Measurements from ENCODE around the gene SALL2. TPM values are rescaled to one million over a fixed set of nuclear protein-coding genes. Genes with fewer than 3 reads are reported as not detected.

The SALL2 gene
- total and polyA plus RNA-seq, 4 donors: 0.49 to 2.9 (median 0.78) TPM

- H3K27me3 ChIP-seq (ENCODE audit: control insufficient read depth in 4 of 4, insufficient read depth in 4 of 4, low read length in 3 of 4): peaks cover 0 to 13% (median 2%) of the 10 kb centered on the region in 4 donors
- H3K27ac ChIP-seq (ENCODE audit: low read depth in 1 of 2, low read length in 2 of 2): no peak overlapping the region
- WGBS: 80% methylated on average over 4 of the region's 4 CpGs
- H3K4me1 ChIP-seq (ENCODE audit: control insufficient read depth in 4 of 4, insufficient read depth in 4 of 4, low read length in 3 of 4): peaks cover 0 to 2% (median 0%) of the 10 kb centered on the region in 4 donors
- DNase-seq (ENCODE audit: low spot score): no peak
- TF ChIP-seq RAD21 (IDR thresholded peaks at IDR 0.05) (no peak), YY1 (IDR thresholded peaks at IDR 0.05) (no peak), SP1 (IDR thresholded peaks at IDR 0.05) (no peak), JUND (IDR thresholded peaks at IDR 0.05) (no peak), HNF4A (conservative IDR thresholded peaks at IDR 0.05) (no peak), REST (IDR thresholded peaks at IDR 0.05) (no peak)
- H3K36me3 ChIP-seq (ENCODE audit: control insufficient read depth in 4 of 4, insufficient read depth in 3 of 4, low read depth in 1 of 4, low read length in 3 of 4): no peaks in the 10 kb centered on the region
- H3K9me3 ChIP-seq (ENCODE audit: control insufficient read depth in 4 of 4, low read length in 3 of 4): peaks cover 0 to 3% (median 0%) of the 10 kb centered on the region in 4 donors
- no peak overlapping the region for H3K9ac ChIP-seq (ENCODE audit: low read depth in 1 of 2, low read length in 2 of 2)
- no peak overlapping the region for H3K4me3 ChIP-seq (ENCODE audit: low read depth in 1 of 3, low read length in 3 of 3)
Observed at GRCh38 chr14:21534576-21534975, 8.4 kb upstream of the SALL2 start.

- Histone ChIP-seq H3K36me3 (ENCODE audit: control insufficient read depth in 4 of 4, insufficient read depth in 3 of 4, low read depth in 1 of 4, low read length in 3 of 4) (no peaks in the 10 kb centered on the region), H3K9ac (ENCODE audit: low read depth in 1 of 2, low read length in 2 of 2) (no peak overlapping the region), H3K27ac (ENCODE audit: low read depth in 1 of 2, low read length in 2 of 2) (no peak overlapping the region), H3K27me3 (ENCODE audit: control insufficient read depth in 4 of 4, insufficient read depth in 4 of 4, low read length in 3 of 4) (peaks cover 0 to 13% (median 2%) of the 10 kb centered on the region in 4 donors), H3K4me3 (ENCODE audit: low read depth in 1 of 3, low read length in 3 of 3) (no peak overlapping the region), H3K4me1 (ENCODE audit: control insufficient read depth in 4 of 4, insufficient read depth in 4 of 4, low read length in 3 of 4) (peaks cover 0 to 2% (median 0%) of the 10 kb centered on the region in 4 donors), H3K9me3 (ENCODE audit: control insufficient read depth in 4 of 4, low read length in 3 of 4) (peaks cover 0 to 3% (median 0%) of the 10 kb centered on the region in 4 donors)
- no peak for DNase-seq (ENCODE audit: low spot score)
- TF ChIP-seq TAF1 (conservative IDR thresholded peaks at IDR 0.05): no peak
Observed at GRCh38 chr14:21533294-21533693, 7.1 kb upstream of the SALL2 start.

- H3K27ac ChIP-seq (ENCODE audit: low read depth in 1 of 2, low read length in 2 of 2): no peak overlapping the region
- peaks cover 0 to 5% (median 2%) of the 10 kb centered on the region in 4 donors for H3K4me1 ChIP-seq (ENCODE audit: control insufficient read depth in 4 of 4, insufficient read depth in 4 of 4, low read length in 3 of 4)
- no peaks in the 10 kb centered on the region for H3K36me3 ChIP-seq (ENCODE audit: control insufficient read depth in 4 of 4, insufficient read depth in 3 of 4, low read depth in 1 of 4, low read length in 3 of 4)
- no peak overlapping the region for H3K9ac ChIP-seq (ENCODE audit: low read depth in 1 of 2, low read length in 2 of 2)
- H3K4me3 ChIP-seq (ENCODE audit: low read depth in 1 of 3, low read length in 3 of 3): no peak overlapping the region
- DNase-seq (ENCODE audit: low spot score): no peak
- H3K9me3 ChIP-seq (ENCODE audit: control insufficient read depth in 4 of 4, low read length in 3 of 4): peaks cover 0 to under 1% (median 0%) of the 10 kb centered on the region in 4 donors
- TF ChIP-seq EGR1 (IDR thresholded peaks at IDR 0.05; ENCODE audit: low read depth in 2 of 2) (no peak), TAF1 (conservative IDR thresholded peaks at IDR 0.05) (no peak), JUND (IDR thresholded peaks at IDR 0.05) (no peak), YY1 (IDR thresholded peaks at IDR 0.05) (no peak), MAX (IDR thresholded peaks at IDR 0.05) (no peak), RAD21 (IDR thresholded peaks at IDR 0.05) (no peak), ATF3 (IDR thresholded peaks at IDR 0.05) (no peak), FOXA2 (IDR thresholded peaks at IDR 0.05) (no peak), REST (IDR thresholded peaks at IDR 0.05) (no peak), ZBTB33 (IDR thresholded peaks at IDR 0.05) (no peak)
- H3K27me3 ChIP-seq (ENCODE audit: control insufficient read depth in 4 of 4, insufficient read depth in 4 of 4, low read length in 3 of 4): peaks cover 0 to 1% (median under 1%) of the 10 kb centered on the region in 4 donors
- WGBS: 90% methylated on average over 1 of the region's 1 CpG
Observed at GRCh38 chr14:21529515-21529914, 3.4 kb upstream of the SALL2 start.

Measured in liver (tissue), 9 donors.